T-helper 2 cell treated with Interferon-gamma antibody and Interleukin-4, amounts not matched to agents 100 ng/mL and 5 ng/mL, for 36 hours (primary cell): ENCODE results near the gene CD80. TPM values are rescaled to one million over a fixed set of nuclear protein-coding genes. Genes with fewer than 3 reads are reported as not detected.
"Not testable (repeated sequence)": the region's sequence is repeated elsewhere in the genome, so short reads cannot be mapped to it uniquely, and the experiment has no call there.

Experiments
- intact Hi-C: fragments of 100-400 bp; cut with micrococcal nuclease; formaldehyde crosslinking; loops from one replicate; pipeline ENCODE4 v1.15.1; 2023
- total RNA-seq: library from RNA; stranded (reverse); gene quantifications from 2 replicates; pipeline ENCODE4 v1.2.3, GENCODE V29; 2022

Gene CD80
- total RNA-seq, result 9.6 and 11.1 TPM in 2 replicates

GRCh38 chr3:119559441-119559963, at the start of gene CD80:
Gene CD80 (minus strand): TSS chr3:119559614. CDS start chr3:119557728, 1,886 bp downstream.
- intact Hi-C loops, result loop anchor here (1.0 to 5.0 kb wide), 7 partner anchors 51 to 677 kb away; partner anchors contain the start of genes ARHGAP31, TIMMDC1 and TMEM39A

- intact Hi-C loops, result no loop called here
Observed at GRCh38 chr3:119608405-119609000, 49.1 kb upstream of the CD80 start.

- intact Hi-C loops, result no loop called here
Observed at GRCh38 chr3:119604878-119605277, 45.5 kb upstream of the CD80 start.

GRCh38 chr3:119602676-119603075, 43.3 kb upstream of the CD80 start:
- intact Hi-C loops, result no loop called here

GRCh38 chr3:119601154-119601553, 41.7 kb upstream of the CD80 start:
- intact Hi-C loops, result loop anchor here (2.0 kb wide), 1 partner anchor 76 kb away; the partner anchor contains the start of gene COX17

- intact Hi-C loops, result loop anchor here (2.0 kb wide), 1 partner anchor 76 kb away; the partner anchor contains the start of gene COX17
Observed at GRCh38 chr3:119600732-119601131, 41.3 kb upstream of the CD80 start.

- intact Hi-C loops, result loop anchor here (2.0 kb wide), 1 partner anchor 77 kb away; the partner anchor contains the start of gene COX17
Observed at GRCh38 chr3:119599558-119600174, 40.3 kb upstream of the CD80 start.

- intact Hi-C loops, result no loop called here
Observed at GRCh38 chr3:119598410-119599098, 39.1 kb upstream of the CD80 start.

- intact Hi-C loops, result no loop called here
Observed at GRCh38 chr3:119597548-119598288, 38.3 kb upstream of the CD80 start, which contains the start of gene PLA1A. Gene PLA1A (plus strand): TSS chr3:119597885. CDS start chr3:119597914, 29 bp downstream.

- intact Hi-C loops, result no loop called here
Observed at GRCh38 chr3:119596398-119596797, 37.0 kb upstream of the CD80 start.

GRCh38 chr3:119595639-119596334, 36.4 kb upstream of the CD80 start:
- intact Hi-C loops, result no loop called here

GRCh38 chr3:119594929-119595328, 35.5 kb upstream of the CD80 start:
- intact Hi-C loops, result not testable (repeated sequence)

- intact Hi-C loops, result no loop called here
Observed at GRCh38 chr3:119594066-119594465, 34.7 kb upstream of the CD80 start.

- intact Hi-C loops, result no loop called here
Observed at GRCh38 chr3:119592861-119593260, 33.4 kb upstream of the CD80 start.

GRCh38 chr3:119590706-119591105, 31.3 kb upstream of the CD80 start:
- intact Hi-C loops, result no loop called here

- intact Hi-C loops, result no loop called here
Observed at GRCh38 chr3:119589102-119589773, 29.8 kb upstream of the CD80 start.

GRCh38 chr3:119588112-119588511, 28.7 kb upstream of the CD80 start:
- intact Hi-C loops, result no loop called here

GRCh38 chr3:119586733-119587172, 27.3 kb upstream of the CD80 start:
- intact Hi-C loops, result no loop called here

GRCh38 chr3:119585856-119586570, 26.6 kb upstream of the CD80 start:
- intact Hi-C loops, result no loop called here
